Measurements from ENCODE around the gene APOBEC2. TPM values are rescaled to one million over a fixed set of nuclear protein-coding genes. Genes with fewer than 3 reads are reported as not detected.

APOBEC2 gene
- total and polyA plus RNA-seq, 2 of the 4 experiments (the other 2 are of a cell fraction), result not detected

- no CpG with 5 or more reads among the region's 13 CpGs for WGBS, 2 experiments (ENCODE audit: extremely low coverage in 2 of 2, insufficient read length in 1 of 2)
- Histone ChIP-seq H3K4me2 (ENCODE audit: low read depth, low read length) (no peak overlapping the region), H2BK5ac (ENCODE audit: low read depth, low read length, poor library complexity, severe bottlenecking) (no peak overlapping the region), H3K27ac (ENCODE audit: insufficient read depth, low read length) (no peak overlapping the region), H2AFZ (replicated peaks; ENCODE audit: low read length, poor library complexity) (no peak overlapping the region), H3K4me3 (ENCODE audit: insufficient read depth, low read depth, low read length) (no peak overlapping the region), H3K14ac (replicated peaks; ENCODE audit: low read depth, low read length) (no peak overlapping the region), H3K9me3 (ENCODE audit: control insufficient read depth, insufficient read depth, low read length) (no peaks in the 10 kb centered on the region), H4K91ac (ENCODE audit: insufficient read depth, low read depth, low read length) (no peak overlapping the region), H4K20me1 (ENCODE audit: insufficient read depth, low read length) (no peaks in the 10 kb centered on the region), H3K9ac (ENCODE audit: low read depth, low read length) (no peak overlapping the region), H2BK15ac (ENCODE audit: low read depth, low read length) (no peak overlapping the region), H2BK120ac (ENCODE audit: low read depth, low read length) (no peak overlapping the region), H2AK9ac (replicated peaks; ENCODE audit: low read depth, low read length, poor library complexity) (no peak overlapping the region), H3K23ac (ENCODE audit: low read depth, low read length) (no peak overlapping the region), H3K79me1 (ENCODE audit: low read depth in 1 of 2, low read length in 2 of 2) (no peaks in the 10 kb centered on the region), H3K4ac (ENCODE audit: low read depth, low read length) (no peak overlapping the region), H4K8ac (ENCODE audit: low read depth in 2 of 2, low read length in 2 of 2) (no peak overlapping the region), H4K5ac (ENCODE audit: low read depth, low read length) (no peak overlapping the region), H3K27me3 (ENCODE audit: control insufficient read depth, insufficient read depth, low read length) (peaks cover 15% of the 10 kb centered on the region), H3K9me1 (ENCODE audit: insufficient read depth, low read length) (no peaks in the 10 kb centered on the region), H2BK20ac (ENCODE audit: low read depth, low read length) (no peak overlapping the region), H3K18ac (ENCODE audit: low read depth, low read length) (no peak overlapping the region), H3K56ac (ENCODE audit: extremely low read depth, insufficient read depth, low read length) (no peak overlapping the region), H3K36me3 (ENCODE audit: control insufficient read depth, insufficient read depth, low read length) (no peaks in the 10 kb centered on the region), H3K4me1 (ENCODE audit: control insufficient read depth, insufficient read depth, low read length) (no peaks in the 10 kb centered on the region), H2AK5ac (ENCODE audit: low read depth, low read length) (no peak overlapping the region)
- no peak for ATAC-seq (ENCODE audit: low read depth)
- intact Hi-C loops (cut with micrococcal nuclease), result no loop called here
- CTCF ChIA-PET, result interaction anchor here (0.6 to 0.7 kb wide), 2 partner anchors 37 to 320 kb away, joined by 3 to 4 read pairs; no protein-coding TSS in a partner anchor
- in situ Hi-C loops (cut with MboI; ENCODE audit: low sequenced_read_pairs), result loop anchor here (25.0 kb wide), 2 partner anchors 1050 to 1675 kb away; no protein-coding TSS in a partner anchor
- no TSS peak for BruUV-seq (replicated peaks)
- TF ChIP-seq SMC3 (IDR thresholded peaks at IDR 0.05; ENCODE audit: low read depth, low read length) (no peak), MAZ (IDR thresholded peaks at IDR 0.05; ENCODE audit: borderline replicate concordance, low read depth, low read length) (no peak), CEBPB (IDR thresholded peaks at IDR 0.05; ENCODE audit: low read depth, low read length) (no peak), CHD1 (IDR thresholded peaks at IDR 0.05; ENCODE audit: low read depth, low read length) (no peak), CTCF (conservative IDR thresholded peaks at IDR 0.05; ENCODE audit: low read depth, low read length) (no peak), USF2 (IDR thresholded peaks at IDR 0.05; ENCODE audit: low read depth, low read length) (no peak), RFX5 (IDR thresholded peaks at IDR 0.05; ENCODE audit: low read depth, low read length) (no peak), RAD21 (IDR thresholded peaks at IDR 0.05; ENCODE audit: low read length) (no peak), NFE2L2 (IDR thresholded peaks at IDR 0.05; ENCODE audit: low read depth, low read length) (no peak), POLR2A (IDR thresholded peaks at IDR 0.05; ENCODE audit: low read depth, low read length) (no peak), FOS (IDR thresholded peaks at IDR 0.05; ENCODE audit: low read depth, low read length) (no peak), MXI1 (IDR thresholded peaks at IDR 0.05; ENCODE audit: borderline replicate concordance, low read depth, low read length) (no peak), RCOR1 (IDR thresholded peaks at IDR 0.05; ENCODE audit: insufficient replicate concordance, low read length) (no peak), MAFK (IDR thresholded peaks at IDR 0.05; ENCODE audit: low read depth, low read length) (no peak)
- POLR2A ChIA-PET (ENCODE audit: unreplicated experiment), result no interaction called here
- no peak for DNase-seq
- dilution Hi-C loops (cut with HindIII; ENCODE audit: low sequenced_read_pairs, unreplicated experiment), result no loop called here
Measured at GRCh38 chr6:41037107-41037900, 15.7 kb upstream of the APOBEC2 start.
